ENCODE results near the gene GPATCH2L. TPM values are rescaled to one million over a fixed set of nuclear protein-coding genes. Genes with fewer than 3 reads are reported as not detected.

Gene GPATCH2L
- polyA plus RNA-seq, 2 of the 4 experiments (the other 2 are of a cell fraction): 19.6 to 30.9 TPM

- ChIA-PET POLR2A (no interaction called here), CTCF (interaction anchor here (1.6 kb wide), 1 partner anchor 124 kb away, joined by 5 read pairs; no protein-coding TSS in a partner anchor)
Measured at GRCh38 chr14:76227450-76228050, 75.8 kb downstream of the GPATCH2L start.

DNA sequence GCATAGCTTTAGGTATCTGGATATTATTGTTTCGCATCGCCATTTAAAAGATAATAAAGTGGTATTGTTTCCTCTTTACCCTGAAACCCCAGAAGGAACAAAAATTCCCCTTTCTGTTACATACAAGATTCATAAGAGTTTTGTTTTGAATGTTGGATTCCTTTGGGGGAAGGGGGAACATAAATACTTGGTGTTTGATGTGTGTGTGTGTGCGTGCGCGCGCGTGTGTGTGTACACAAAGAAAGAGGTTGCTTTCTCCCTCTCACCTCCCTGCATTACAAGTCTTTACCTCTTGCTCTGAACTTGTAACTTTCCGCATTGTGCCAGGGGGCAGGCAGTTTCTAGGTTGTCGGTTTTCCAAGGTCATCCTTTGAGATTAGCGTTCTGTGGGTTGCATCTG is 76.4 kb downstream of the GPATCH2L start:
- no peak overlapping the region for H3K27ac ChIP-seq
- DNase-seq (ENCODE audit: low read depth in 1 of 2, low spot score in 1 of 2): no peak
- no peak overlapping the region for H3K4me2 ChIP-seq
- ATAC-seq: no peak
- H3K9me3 ChIP-seq: no peaks in the 10 kb centered on the region
- no peak for FAIRE-seq
- POLR2A ChIA-PET: no interaction called here
- CTCF ChIA-PET: interaction anchor here (1.6 kb wide), 1 partner anchor 125 kb away, joined by 5 read pairs; no protein-coding TSS in a partner anchor
- peaks cover 9% of the 10 kb centered on the region; the same call in 2 of the 3 replicates for H3K4me1 ChIP-seq
- 91% methylated on average over 10 of the region's 10 CpGs for WGBS (ENCODE audit: missing lambda C conversion rate)
- H3K4me3 ChIP-seq: no peak overlapping the region
- TF ChIP-seq, protein P1, sequence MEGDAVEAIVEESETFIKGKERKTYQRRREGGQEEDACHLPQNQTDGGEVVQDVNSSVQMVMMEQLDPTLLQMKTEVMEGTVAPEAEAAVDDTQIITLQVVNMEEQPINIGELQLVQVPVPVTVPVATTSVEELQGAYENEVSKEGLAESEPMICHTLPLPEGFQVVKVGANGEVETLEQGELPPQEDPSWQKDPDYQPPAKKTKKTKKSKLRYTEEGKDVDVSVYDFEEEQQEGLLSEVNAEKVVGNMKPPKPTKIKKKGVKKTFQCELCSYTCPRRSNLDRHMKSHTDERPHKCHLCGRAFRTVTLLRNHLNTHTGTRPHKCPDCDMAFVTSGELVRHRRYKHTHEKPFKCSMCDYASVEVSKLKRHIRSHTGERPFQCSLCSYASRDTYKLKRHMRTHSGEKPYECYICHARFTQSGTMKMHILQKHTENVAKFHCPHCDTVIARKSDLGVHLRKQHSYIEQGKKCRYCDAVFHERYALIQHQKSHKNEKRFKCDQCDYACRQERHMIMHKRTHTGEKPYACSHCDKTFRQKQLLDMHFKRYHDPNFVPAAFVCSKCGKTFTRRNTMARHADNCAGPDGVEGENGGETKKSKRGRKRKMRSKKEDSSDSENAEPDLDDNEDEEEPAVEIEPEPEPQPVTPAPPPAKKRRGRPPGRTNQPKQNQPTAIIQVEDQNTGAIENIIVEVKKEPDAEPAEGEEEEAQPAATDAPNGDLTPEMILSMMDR (IDR thresholded peaks at IDR 0.05): no peak
- TF ChIP-seq HOXB5 (CRISPR knock-in tag; IDR thresholded peaks at IDR 0.05) (no peak), USF2 (IDR thresholded peaks at IDR 0.05) (no peak), CEBPB (IDR thresholded peaks at IDR 0.05) (no peak), HMGXB4 (CRISPR knock-in tag; IDR thresholded peaks at IDR 0.05; ENCODE audit: borderline replicate concordance) (no peak), ZFP36 (IDR thresholded peaks at IDR 0.05; ENCODE audit: borderline replicate concordance, partially characterized antibody) (no peak), RARB (CRISPR knock-in tag; IDR thresholded peaks at IDR 0.05) (no peak)

More at GRCh38 chr14:76227450-76228050, 75.8 kb downstream of the GPATCH2L start:
- FAIRE-seq: no peak
- 68% methylated on average over 10 of the region's 10 CpGs for WGBS (ENCODE audit: missing lambda C conversion rate)
- Histone ChIP-seq H3K9me3 (no peaks in the 10 kb centered on the region), H3K4me2 (no peak overlapping the region), H3K27ac (no peak overlapping the region), H3K4me1 (peaks cover 9% of the 10 kb centered on the region; the same call in 2 of the 3 replicates), H3K4me3 (no peak overlapping the region)
- peak in 1 of 2 experiments; percentile 28 for DNase-seq (ENCODE audit: low read depth in 1 of 2, low spot score in 1 of 2)
- ATAC-seq: peak; percentile 46 to 71; a peak in 5 of 6 replicates
- TF ChIP-seq HES2 (IDR thresholded peaks at IDR 0.05) (no peak), TP53 (CRISPR knock-in tag; IDR thresholded peaks at IDR 0.05) (no peak), CEBPB (IDR thresholded peaks at IDR 0.05) (peak; percentile 89 to 94), HMGXB4 (CRISPR knock-in tag; IDR thresholded peaks at IDR 0.05; ENCODE audit: borderline replicate concordance) (no peak), USF2 (IDR thresholded peaks at IDR 0.05) (no peak), CBX2 (IDR thresholded peaks at IDR 0.05; ENCODE audit: borderline replicate concordance, low read depth) (no peak), HOXA7 (CRISPR knock-in tag; IDR thresholded peaks at IDR 0.05) (no peak), FOSL2 (IDR thresholded peaks at IDR 0.05) (0 out of 2 replicates have a peak, but pooled peaks have one; percentile 27), FOSL2 (CRISPR knock-in tag; IDR thresholded peaks at IDR 0.05) (no peak; the same call in 1 of the 2 replicates), POLR2A (IDR thresholded peaks at IDR 0.05; ENCODE audit: low read length) (no peak), JUNB (IDR thresholded peaks at IDR 0.05) (no peak), NPAS2 (CRISPR knock-in tag; IDR thresholded peaks at IDR 0.05; ENCODE audit: borderline replicate concordance) (no peak), NFE2L2 (conservative IDR thresholded peaks at IDR 0.05; ENCODE audit: low read length) (no peak)

Measured in A549 (cell line).